WI38 (cell line): Measurements from ENCODE around the gene KCNJ15.

Source experiments
- H3K4me3 ChIP-seq: 2 replicates; pipeline ENCODE4 v1.5.1; 2011; ENCODE audit warnings: low read depth, mild to moderate bottlenecking, control low read depth, low read length
- TF ChIP-seq, protein P1 (sequence below): IDR thresholded peaks from 2 replicates; pipeline ENCODE4 v1.5.1; 2012; ENCODE audit warnings: low read depth, mild to moderate bottlenecking, control low read depth, low read length

Gene KCNJ15

DNA sequence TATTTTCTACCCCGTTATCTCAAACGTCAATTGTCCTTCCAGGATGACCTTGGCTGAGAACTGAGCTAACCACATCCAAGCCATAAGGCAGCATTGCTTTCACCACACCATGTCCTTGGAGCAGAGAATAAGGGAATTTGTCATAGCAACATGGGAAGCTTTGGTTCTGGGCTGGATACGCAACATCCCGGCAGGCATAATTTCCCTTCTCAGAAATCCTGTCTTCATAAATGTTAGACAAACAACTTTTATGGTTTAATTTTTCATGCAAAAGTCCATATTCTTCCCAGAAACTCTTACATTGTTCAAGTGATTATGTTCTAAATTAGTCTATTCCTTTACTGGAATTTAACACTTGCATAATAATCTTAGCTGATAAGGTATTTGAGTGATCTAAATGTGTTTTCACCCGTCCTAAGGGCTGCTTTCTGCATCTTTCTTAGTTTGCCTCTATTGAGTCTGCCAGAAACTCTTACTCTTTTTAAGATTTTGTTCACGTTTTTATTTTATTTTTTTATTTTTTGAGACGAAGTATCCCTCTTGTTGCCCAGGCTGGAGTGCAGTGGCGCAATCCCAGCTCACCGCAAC is 51.8 kb downstream of the KCNJ15 start:
- H3K4me3 ChIP-seq: no peak overlapping the region
- TF ChIP-seq, protein P1, sequence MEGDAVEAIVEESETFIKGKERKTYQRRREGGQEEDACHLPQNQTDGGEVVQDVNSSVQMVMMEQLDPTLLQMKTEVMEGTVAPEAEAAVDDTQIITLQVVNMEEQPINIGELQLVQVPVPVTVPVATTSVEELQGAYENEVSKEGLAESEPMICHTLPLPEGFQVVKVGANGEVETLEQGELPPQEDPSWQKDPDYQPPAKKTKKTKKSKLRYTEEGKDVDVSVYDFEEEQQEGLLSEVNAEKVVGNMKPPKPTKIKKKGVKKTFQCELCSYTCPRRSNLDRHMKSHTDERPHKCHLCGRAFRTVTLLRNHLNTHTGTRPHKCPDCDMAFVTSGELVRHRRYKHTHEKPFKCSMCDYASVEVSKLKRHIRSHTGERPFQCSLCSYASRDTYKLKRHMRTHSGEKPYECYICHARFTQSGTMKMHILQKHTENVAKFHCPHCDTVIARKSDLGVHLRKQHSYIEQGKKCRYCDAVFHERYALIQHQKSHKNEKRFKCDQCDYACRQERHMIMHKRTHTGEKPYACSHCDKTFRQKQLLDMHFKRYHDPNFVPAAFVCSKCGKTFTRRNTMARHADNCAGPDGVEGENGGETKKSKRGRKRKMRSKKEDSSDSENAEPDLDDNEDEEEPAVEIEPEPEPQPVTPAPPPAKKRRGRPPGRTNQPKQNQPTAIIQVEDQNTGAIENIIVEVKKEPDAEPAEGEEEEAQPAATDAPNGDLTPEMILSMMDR: no peak

DNA sequence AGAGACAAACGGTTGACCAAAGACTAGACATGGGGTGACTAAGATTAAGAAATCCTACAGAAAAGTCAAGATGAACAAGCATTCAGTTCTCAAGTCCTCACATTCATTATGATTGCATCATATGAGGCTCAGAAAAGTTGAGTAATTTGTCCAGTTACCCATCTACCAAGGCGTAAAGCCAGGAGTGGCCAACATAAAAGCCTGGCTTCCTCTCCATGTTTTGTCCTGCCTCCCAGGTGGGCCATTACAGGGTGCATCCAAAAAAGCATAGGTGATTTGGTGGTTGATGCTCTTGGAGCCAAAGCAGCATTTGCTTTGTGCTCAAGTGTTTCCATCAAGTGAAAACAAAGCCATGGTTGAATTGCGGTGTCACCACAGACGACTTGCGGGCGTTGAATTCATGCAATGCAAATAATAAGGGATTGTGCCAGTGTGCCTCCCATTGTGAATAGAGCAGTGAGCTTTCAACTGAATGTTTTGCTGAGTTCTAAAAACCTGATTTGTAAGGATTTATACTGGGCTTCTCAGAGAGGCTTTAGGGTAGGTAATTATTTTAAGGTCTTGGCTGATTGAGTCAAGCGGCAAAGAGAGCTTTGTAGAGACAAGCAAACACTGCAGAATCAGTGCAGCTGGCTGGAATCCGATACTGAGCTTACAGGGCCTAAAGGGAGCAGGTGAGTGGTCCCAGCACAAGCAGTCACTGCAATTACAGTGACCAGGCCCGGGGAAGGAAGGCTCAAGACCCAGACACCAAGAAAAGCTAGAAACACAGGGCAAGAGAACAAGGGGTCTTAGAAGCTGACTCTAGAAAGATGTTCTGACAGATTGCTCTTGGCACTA is 54.1 kb downstream of the KCNJ15 start:
- no peak overlapping the region for H3K4me3 ChIP-seq
- TF ChIP-seq, protein P1: no peak

DNA sequence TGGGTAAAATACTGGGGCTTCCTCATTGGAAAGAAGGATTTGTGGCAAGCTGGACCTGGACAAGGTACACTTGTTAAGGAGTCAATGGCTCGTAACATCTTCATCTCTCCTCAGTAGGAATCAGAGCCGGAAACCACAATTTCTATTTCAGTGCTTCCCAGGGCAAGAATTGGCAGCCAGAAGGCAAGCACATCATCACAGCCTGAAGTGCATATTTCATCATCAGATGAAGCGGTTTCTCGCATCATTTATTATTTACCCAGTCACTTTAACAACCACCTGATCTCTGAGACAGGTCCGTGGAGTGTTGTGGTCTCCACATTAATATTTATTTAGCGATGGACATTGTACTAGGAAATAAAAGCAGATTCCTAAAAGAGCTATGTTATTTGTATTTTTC is 55.0 kb downstream of the KCNJ15 start:
- no peak overlapping the region for H3K4me3 ChIP-seq
- TF ChIP-seq, protein P1: no peak

DNA sequence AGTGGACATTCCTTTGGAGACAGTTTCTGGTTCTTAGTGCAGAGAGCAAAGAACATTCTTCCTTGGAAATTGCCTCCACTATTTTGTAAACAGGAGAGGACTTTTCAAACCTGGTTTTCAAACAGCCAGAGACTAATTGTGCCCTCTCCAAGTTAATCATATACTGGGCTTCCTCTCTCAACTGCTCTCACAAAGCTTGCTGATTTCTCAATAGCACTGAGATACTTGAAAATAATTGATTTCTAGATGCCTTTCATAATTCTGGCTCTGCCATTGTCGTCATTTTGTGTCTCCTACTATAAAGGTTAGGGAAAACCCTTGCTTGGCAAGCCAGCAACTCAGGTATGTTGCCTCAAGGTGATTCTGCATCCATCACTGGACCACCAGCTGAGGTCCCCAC is 56.0 kb downstream of the KCNJ15 start:
- TF ChIP-seq, protein P1: no peak

DNA sequence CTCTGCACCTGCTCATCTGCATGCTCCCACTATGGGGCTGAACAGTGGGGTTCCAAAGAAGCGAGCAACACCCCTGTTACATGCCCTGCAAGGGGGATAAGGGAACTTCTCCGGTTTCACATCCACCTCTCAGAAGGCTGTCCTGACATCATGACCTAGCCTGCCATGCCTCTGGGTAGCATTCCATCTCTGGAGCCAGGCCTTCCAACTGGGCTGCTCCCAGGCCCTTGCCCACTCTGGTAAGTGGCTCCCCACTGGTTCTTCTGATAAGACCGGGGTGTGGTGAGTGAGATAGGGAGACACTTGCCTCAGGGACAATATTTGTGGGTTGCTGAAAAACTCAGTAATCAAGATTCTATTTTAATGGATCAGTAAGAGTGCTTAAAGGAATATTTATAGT is 57.8 kb downstream of the KCNJ15 start:
- H3K4me3 ChIP-seq: no peak overlapping the region
- TF ChIP-seq, protein P1: no peak

More for the DNA sequence above, 56.0 kb downstream of the KCNJ15 start:
- no peak overlapping the region for H3K4me3 ChIP-seq

DNA sequence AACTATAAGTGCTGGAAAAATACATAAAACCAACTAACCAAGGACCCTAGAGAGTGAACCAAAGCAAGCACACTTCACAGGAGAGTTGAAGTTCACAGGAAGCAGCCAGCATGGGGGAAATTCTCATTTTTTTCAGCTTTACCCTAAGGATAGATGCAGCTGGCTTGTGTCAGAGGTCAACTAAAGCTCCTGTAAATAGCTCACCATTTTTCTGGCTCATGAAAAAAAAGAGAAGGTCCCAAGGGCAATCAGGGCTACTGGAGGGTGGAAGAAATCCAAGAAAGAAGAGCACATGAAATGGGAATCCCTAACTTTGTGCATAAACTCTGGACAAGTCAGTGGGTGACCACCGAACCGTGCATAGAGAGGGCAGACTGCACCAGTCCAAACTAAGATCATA is 58.3 kb downstream of the KCNJ15 start:
- H3K4me3 ChIP-seq: no peak overlapping the region
- TF ChIP-seq, protein P1: no peak

DNA sequence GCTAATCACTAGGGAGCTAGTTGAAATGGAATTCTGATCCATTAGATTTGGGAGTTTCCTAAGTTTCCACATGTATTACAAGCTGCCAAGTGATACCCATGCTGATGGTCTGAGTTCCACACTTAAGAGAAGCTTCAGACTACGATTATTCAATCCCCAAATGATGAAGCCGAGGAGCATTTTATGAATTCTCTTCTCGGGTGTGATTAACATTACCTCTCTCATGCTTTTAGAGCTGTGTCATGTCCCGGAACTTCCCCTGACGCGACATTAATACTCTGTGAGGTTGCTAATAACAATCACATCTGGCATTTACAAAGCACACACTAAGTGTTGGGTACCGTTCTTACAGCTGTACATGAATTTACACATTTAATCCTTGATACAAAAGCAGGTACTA is 63.0 kb downstream of the KCNJ15 start:
- TF ChIP-seq, protein P1: no peak
- H3K4me3 ChIP-seq: no peak overlapping the region
